Astrocyte (in vitro differentiated cells and primary cell): Measurements from ENCODE around the gene RGS14. TPM values are rescaled to one million over a fixed set of nuclear protein-coding genes. Genes with fewer than 3 reads are reported as not detected.

ENCODE experiments used
- DNase-seq: peaks from one replicate; pipeline ENCODE4 v3.0.0-alpha.2; 2010; ENCODE audit warnings: low read depth
- FAIRE-seq: peaks from 2 replicates; lab custom pipeline; 2011; peaks lifted over from hg19 to GRCh38; lab: Jason Lieb, UNC
- H2AFZ ChIP-seq: 2 replicates; pipeline ENCODE4 v1.6.0; 2012; ENCODE audit warnings: low read depth, low read length, inconsistent platforms
- H3K27ac ChIP-seq: 2 replicates; pipeline ENCODE4 v1.5.1; 2011; ENCODE audit warnings: low read depth, low read length, inconsistent platforms
- H3K27me3 ChIP-seq: 2 replicates; pipeline ENCODE4 v1.6.0; 2011; ENCODE audit warnings: low read length, inconsistent platforms; ENCODE audit not compliant: insufficient read depth
- H3K36me3 ChIP-seq: 2 replicates; pipeline ENCODE4 v1.5.1; 2011; ENCODE audit warnings: low read length, inconsistent platforms; ENCODE audit not compliant: insufficient read depth
- H3K4me1 ChIP-seq: 2 replicates; pipeline ENCODE4 v1.5.1; 2011; ENCODE audit warnings: low read length, inconsistent platforms; ENCODE audit not compliant: insufficient read depth
- H3K4me2 ChIP-seq: 2 replicates; pipeline ENCODE4 v1.6.0; 2012; ENCODE audit warnings: low read length, inconsistent platforms
- H3K4me3 ChIP-seq: 2 replicates; pipeline ENCODE4 v1.5.1; 2011; ENCODE audit warnings: low read depth, mild to moderate bottlenecking, low read length, inconsistent platforms; ENCODE audit not compliant: insufficient read depth
- H3K79me2 ChIP-seq: 2 replicates; pipeline ENCODE4 v1.6.0; 2012; ENCODE audit warnings: mild to moderate bottlenecking, low read length, inconsistent platforms; ENCODE audit not compliant: insufficient read depth
- H3K9ac ChIP-seq: 2 replicates; pipeline ENCODE4 v1.6.0; 2012; ENCODE audit warnings: mild to moderate bottlenecking, low read length, inconsistent platforms
- H3K9me3 ChIP-seq: 2 replicates; pipeline ENCODE4 v1.5.1; 2012; ENCODE audit warnings: low read depth, mild to moderate bottlenecking, low read length, inconsistent platforms; ENCODE audit not compliant: insufficient read depth
- H4K20me1 ChIP-seq: 2 replicates; pipeline ENCODE4 v1.6.0; 2012; ENCODE audit warnings: low read length, inconsistent platforms; ENCODE audit not compliant: insufficient read depth
- H3K27ac Mint-ChIP-seq: one replicate; pipeline ENCODE4 v1.8.0; 2021; ENCODE audit warnings: mild to moderate bottlenecking, mixed read lengths; ENCODE audit not compliant: unreplicated experiment
- H3K27me3 Mint-ChIP-seq: one replicate; pipeline ENCODE4 v1.8.0; 2021; ENCODE audit warnings: low read depth, mixed read lengths; ENCODE audit not compliant: unreplicated experiment
- H3K36me3 Mint-ChIP-seq: one replicate; pipeline ENCODE4 v1.8.0; 2021; ENCODE audit warnings: low read depth, mixed read lengths; ENCODE audit not compliant: unreplicated experiment
- H3K4me1 Mint-ChIP-seq: one replicate; pipeline ENCODE4 v1.8.0; 2021; ENCODE audit warnings: low read depth, mixed read lengths; ENCODE audit not compliant: unreplicated experiment
- H3K4me3 Mint-ChIP-seq: one replicate; pipeline ENCODE4 v1.8.0; 2021; ENCODE audit warnings: mild to moderate bottlenecking, moderate library complexity, mixed read lengths; ENCODE audit not compliant: unreplicated experiment
- H3K9me3 Mint-ChIP-seq: one replicate; pipeline ENCODE4 v1.8.0; 2021; ENCODE audit warnings: mild to moderate bottlenecking, mixed read lengths; ENCODE audit not compliant: unreplicated experiment
- CTCF ChIP-seq: IDR thresholded peaks from 2 replicates; pipeline ENCODE4 v1.5.1; 2011; ENCODE audit warnings: low read depth, mild to moderate bottlenecking, inconsistent platforms, low read length, moderate library complexity; ENCODE audit not compliant: insufficient read depth
- EZH2 ChIP-seq: IDR thresholded peaks from 2 replicates; pipeline ENCODE4 v1.6.1; 2012; ENCODE audit warnings: mild to moderate bottlenecking, low read length, inconsistent platforms; ENCODE audit not compliant: insufficient read depth
- total RNA-seq: library from RNA; stranded (reverse); gene quantifications from 2 replicates; pipeline ENCODE4 v1.2.1, GENCODE V29; 2021

RGS14 gene
- total RNA-seq, 1 donor from 2014 or later: 7.8 TPM

GRCh38 chr5:177310757-177311391 lies 46.9 kb upstream of the RGS14 start:
- H3K27ac ChIP-seq: no peak overlapping the region
- no peaks in the 10 kb centered on the region for H3K27me3 Mint-ChIP-seq
- H2AFZ ChIP-seq: no peak overlapping the region
- peaks cover 26% of the 10 kb centered on the region for H3K79me2 ChIP-seq
- H3K27ac Mint-ChIP-seq: peak overlapping the region; percentile 81
- H3K9me3 ChIP-seq: no peaks in the 10 kb centered on the region
- TF ChIP-seq CTCF (no peak), EZH2 (no peak)
- peak overlapping the region; percentile 97 for H3K4me2 ChIP-seq
- H3K36me3 ChIP-seq: peaks cover 10% of the 10 kb centered on the region
- DNase-seq (no peak), FAIRE-seq (no peak)
- H3K4me3 Mint-ChIP-seq: peak overlapping the region; percentile 80
- peaks cover 38% of the 10 kb centered on the region for H4K20me1 ChIP-seq
- H3K4me3 ChIP-seq: peak overlapping the region; percentile 70
- peak overlapping the region; percentile 78 for H3K9ac ChIP-seq
- H3K4me1 ChIP-seq: peaks cover 19% of the 10 kb centered on the region
- peaks cover 12% of the 10 kb centered on the region for H3K36me3 Mint-ChIP-seq
- H3K9me3 Mint-ChIP-seq: no peaks in the 10 kb centered on the region
- peaks cover 8% of the 10 kb centered on the region for H3K4me1 Mint-ChIP-seq
- no peaks in the 10 kb centered on the region for H3K27me3 ChIP-seq

- Histone ChIP-seq H3K27ac (peak overlapping the region; percentile 81), H3K9me3 (no peaks in the 10 kb centered on the region), H3K36me3 (peaks cover 7% of the 10 kb centered on the region), H3K9ac (peak overlapping the region; percentile 78), H3K27me3 (no peaks in the 10 kb centered on the region), H3K4me2 (peak overlapping the region; percentile 97), H3K79me2 (peaks cover 23% of the 10 kb centered on the region), H4K20me1 (peaks cover 37% of the 10 kb centered on the region), H2AFZ (peak overlapping the region; percentile 50), H3K4me3 (peak overlapping the region; percentile 70), H3K4me1 (peaks cover 19% of the 10 kb centered on the region)
- Mint-ChIP-seq H3K36me3 (peaks cover 7% of the 10 kb centered on the region), H3K27ac (no peak overlapping the region), H3K9me3 (no peaks in the 10 kb centered on the region), H3K4me1 (peaks cover 4% of the 10 kb centered on the region), H3K4me3 (peak overlapping the region; percentile 79), H3K27me3 (no peaks in the 10 kb centered on the region)
- FAIRE-seq (no peak), DNase-seq (no peak)
- TF ChIP-seq EZH2 (no peak), CTCF (no peak)
Observed at GRCh38 chr5:177311392-177311722, 46.4 kb upstream of the RGS14 start.
